Astrocyte (in vitro differentiated cells and primary cell): ENCODE data around the gene OPN3. TPM values are rescaled to one million over a fixed set of nuclear protein-coding genes. Genes with fewer than 3 reads are reported as not detected.

ENCODE experiments used
- DNase-seq: peaks from one replicate; pipeline ENCODE4 v3.0.0-alpha.2; 2010; ENCODE audit warnings: low read depth
- FAIRE-seq: peaks from 2 replicates; lab custom pipeline; 2011; peaks lifted over from hg19 to GRCh38; lab: Jason Lieb, UNC
- H2AFZ ChIP-seq: 2 replicates; pipeline ENCODE4 v1.6.0; 2012; ENCODE audit warnings: low read depth, low read length, inconsistent platforms
- H3K27ac ChIP-seq: 2 replicates; pipeline ENCODE4 v1.5.1; 2011; ENCODE audit warnings: low read depth, low read length, inconsistent platforms
- H3K27me3 ChIP-seq: 2 replicates; pipeline ENCODE4 v1.6.0; 2011; ENCODE audit warnings: low read length, inconsistent platforms; ENCODE audit not compliant: insufficient read depth
- H3K36me3 ChIP-seq: 2 replicates; pipeline ENCODE4 v1.5.1; 2011; ENCODE audit warnings: low read length, inconsistent platforms; ENCODE audit not compliant: insufficient read depth
- H3K4me1 ChIP-seq: 2 replicates; pipeline ENCODE4 v1.5.1; 2011; ENCODE audit warnings: low read length, inconsistent platforms; ENCODE audit not compliant: insufficient read depth
- H3K4me2 ChIP-seq: 2 replicates; pipeline ENCODE4 v1.6.0; 2012; ENCODE audit warnings: low read length, inconsistent platforms
- H3K4me3 ChIP-seq: 2 replicates; pipeline ENCODE4 v1.5.1; 2011; ENCODE audit warnings: low read depth, mild to moderate bottlenecking, low read length, inconsistent platforms; ENCODE audit not compliant: insufficient read depth
- H3K79me2 ChIP-seq: 2 replicates; pipeline ENCODE4 v1.6.0; 2012; ENCODE audit warnings: mild to moderate bottlenecking, low read length, inconsistent platforms; ENCODE audit not compliant: insufficient read depth
- H3K9ac ChIP-seq: 2 replicates; pipeline ENCODE4 v1.6.0; 2012; ENCODE audit warnings: mild to moderate bottlenecking, low read length, inconsistent platforms
- H3K9me3 ChIP-seq: 2 replicates; pipeline ENCODE4 v1.5.1; 2012; ENCODE audit warnings: low read depth, mild to moderate bottlenecking, low read length, inconsistent platforms; ENCODE audit not compliant: insufficient read depth
- H4K20me1 ChIP-seq: 2 replicates; pipeline ENCODE4 v1.6.0; 2012; ENCODE audit warnings: low read length, inconsistent platforms; ENCODE audit not compliant: insufficient read depth
- H3K27ac Mint-ChIP-seq: one replicate; pipeline ENCODE4 v1.8.0; 2021; ENCODE audit warnings: mild to moderate bottlenecking, mixed read lengths; ENCODE audit not compliant: unreplicated experiment
- H3K27me3 Mint-ChIP-seq: one replicate; pipeline ENCODE4 v1.8.0; 2021; ENCODE audit warnings: low read depth, mixed read lengths; ENCODE audit not compliant: unreplicated experiment
- H3K36me3 Mint-ChIP-seq: one replicate; pipeline ENCODE4 v1.8.0; 2021; ENCODE audit warnings: low read depth, mixed read lengths; ENCODE audit not compliant: unreplicated experiment
- H3K4me1 Mint-ChIP-seq: one replicate; pipeline ENCODE4 v1.8.0; 2021; ENCODE audit warnings: low read depth, mixed read lengths; ENCODE audit not compliant: unreplicated experiment
- H3K4me3 Mint-ChIP-seq: one replicate; pipeline ENCODE4 v1.8.0; 2021; ENCODE audit warnings: mild to moderate bottlenecking, moderate library complexity, mixed read lengths; ENCODE audit not compliant: unreplicated experiment
- H3K9me3 Mint-ChIP-seq: one replicate; pipeline ENCODE4 v1.8.0; 2021; ENCODE audit warnings: mild to moderate bottlenecking, mixed read lengths; ENCODE audit not compliant: unreplicated experiment
- CTCF ChIP-seq: IDR thresholded peaks from 2 replicates; pipeline ENCODE4 v1.5.1; 2011; ENCODE audit warnings: low read depth, mild to moderate bottlenecking, inconsistent platforms, low read length, moderate library complexity; ENCODE audit not compliant: insufficient read depth
- EZH2 ChIP-seq: IDR thresholded peaks from 2 replicates; pipeline ENCODE4 v1.6.1; 2012; ENCODE audit warnings: mild to moderate bottlenecking, low read length, inconsistent platforms; ENCODE audit not compliant: insufficient read depth
- total RNA-seq: library from RNA; stranded (reverse); gene quantifications from 2 replicates; pipeline ENCODE4 v1.2.1, GENCODE V29; 2021

OPN3 gene
- total RNA-seq, 1 donor from 2014 or later = 16.9 TPM

GRCh38 chr1:241592273-241592958 is 47.8 kb downstream of the OPN3 start:
- Histone ChIP-seq H3K79me2 (no peaks in the 10 kb centered on the region), H2AFZ (no peak overlapping the region), H3K36me3 (no peaks in the 10 kb centered on the region), H3K9ac (no peak overlapping the region), H3K27ac (no peak overlapping the region), H3K4me1 (peaks cover 12% of the 10 kb centered on the region), H3K4me2 (no peak overlapping the region), H4K20me1 (no peaks in the 10 kb centered on the region), H3K9me3 (no peaks in the 10 kb centered on the region), H3K27me3 (no peaks in the 10 kb centered on the region), H3K4me3 (no peak overlapping the region)
- Mint-ChIP-seq H3K27me3 (no peaks in the 10 kb centered on the region), H3K4me3 (no peak overlapping the region), H3K27ac (peak overlapping the region; percentile 16), H3K4me1 (peaks cover 31% of the 10 kb centered on the region), H3K36me3 (no peaks in the 10 kb centered on the region), H3K9me3 (no peaks in the 10 kb centered on the region)
- TF ChIP-seq CTCF = no peak
- no peak for TF ChIP-seq EZH2
- FAIRE-seq (peak; percentile 50), DNase-seq (peak; percentile 70)

- Histone ChIP-seq H3K27me3 (no peaks in the 10 kb centered on the region), H3K4me3 (no peak overlapping the region), H2AFZ (no peak overlapping the region), H3K79me2 (no peaks in the 10 kb centered on the region), H3K9me3 (no peaks in the 10 kb centered on the region), H3K4me1 (peaks cover 12% of the 10 kb centered on the region), H3K36me3 (no peaks in the 10 kb centered on the region), H3K4me2 (no peak overlapping the region), H3K9ac (no peak overlapping the region), H3K27ac (no peak overlapping the region), H4K20me1 (no peaks in the 10 kb centered on the region)
- H3K36me3 Mint-ChIP-seq = no peaks in the 10 kb centered on the region
- no peak overlapping the region for H3K4me3 Mint-ChIP-seq
- peaks cover 29% of the 10 kb centered on the region for H3K4me1 Mint-ChIP-seq
- no peak for TF ChIP-seq EZH2
- no peak for TF ChIP-seq CTCF
- H3K9me3 Mint-ChIP-seq = no peaks in the 10 kb centered on the region
- H3K27me3 Mint-ChIP-seq = no peaks in the 10 kb centered on the region
- FAIRE-seq (no peak), DNase-seq (no peak)
- peak overlapping the region; percentile 68 for H3K27ac Mint-ChIP-seq
Observed at GRCh38 chr1:241591736-241592135, 48.4 kb downstream of the OPN3 start.

- Histone ChIP-seq H3K4me1 (peaks cover 12% of the 10 kb centered on the region), H2AFZ (no peak overlapping the region), H3K4me2 (no peak overlapping the region), H4K20me1 (no peaks in the 10 kb centered on the region), H3K9me3 (no peaks in the 10 kb centered on the region), H3K79me2 (no peaks in the 10 kb centered on the region), H3K4me3 (no peak overlapping the region), H3K27ac (no peak overlapping the region), H3K9ac (no peak overlapping the region), H3K27me3 (no peaks in the 10 kb centered on the region), H3K36me3 (no peaks in the 10 kb centered on the region)
- Mint-ChIP-seq H3K9me3 (no peaks in the 10 kb centered on the region), H3K36me3 (no peaks in the 10 kb centered on the region), H3K4me1 (peaks cover 25% of the 10 kb centered on the region), H3K27ac (peak overlapping the region; percentile 68), H3K27me3 (no peaks in the 10 kb centered on the region), H3K4me3 (no peak overlapping the region)
- DNase-seq (peak; percentile 67), FAIRE-seq (no peak)
- TF ChIP-seq CTCF (no peak), EZH2 (no peak)
Observed at GRCh38 chr1:241591317-241591716, 48.9 kb downstream of the OPN3 start.
